SKM-1 (cell line): ENCODE data around the gene UVSSA.
"Not testable (repeated sequence)": the region's sequence is repeated elsewhere in the genome, so short reads cannot be mapped to it uniquely, and the experiment has no call there.

Source experiments
- DNase-seq: peaks from one replicate; lab custom pipeline; 2025; ENCODE audit not compliant: unreplicated experiment; lab: John Stamatoyannopoulos, UW

The UVSSA gene

DNA sequence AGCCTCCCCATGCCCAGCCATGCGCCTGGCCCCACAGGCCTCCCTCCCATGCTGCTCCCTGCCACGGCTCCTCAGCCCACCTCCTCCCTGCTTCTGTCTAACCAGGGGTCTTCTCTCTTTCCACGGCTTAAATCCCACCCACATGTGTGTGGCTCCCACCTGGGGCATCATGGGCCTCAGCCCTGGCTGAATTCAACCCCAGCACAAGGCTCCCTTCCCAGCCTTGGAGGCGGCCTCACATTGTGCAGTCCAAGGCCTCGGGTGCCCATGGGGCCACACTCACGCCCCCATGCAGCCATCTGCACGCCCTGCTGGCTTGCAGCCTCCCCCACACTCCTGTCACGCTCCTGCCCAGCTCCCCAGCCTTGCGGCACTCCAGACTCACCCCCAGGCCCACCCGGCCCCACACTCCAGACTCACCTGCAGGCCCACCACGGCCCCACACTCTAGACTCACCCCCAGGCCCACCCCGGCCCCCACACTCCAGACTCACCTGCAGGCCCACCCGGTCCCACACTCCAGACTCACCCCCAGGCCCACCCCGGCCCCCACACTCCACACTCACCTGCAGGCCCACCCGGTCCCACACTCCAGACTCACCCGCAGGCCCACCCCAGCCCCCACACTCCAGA, 30.4 kb upstream of the UVSSA start:
- DNase-seq = no peak

DNA sequence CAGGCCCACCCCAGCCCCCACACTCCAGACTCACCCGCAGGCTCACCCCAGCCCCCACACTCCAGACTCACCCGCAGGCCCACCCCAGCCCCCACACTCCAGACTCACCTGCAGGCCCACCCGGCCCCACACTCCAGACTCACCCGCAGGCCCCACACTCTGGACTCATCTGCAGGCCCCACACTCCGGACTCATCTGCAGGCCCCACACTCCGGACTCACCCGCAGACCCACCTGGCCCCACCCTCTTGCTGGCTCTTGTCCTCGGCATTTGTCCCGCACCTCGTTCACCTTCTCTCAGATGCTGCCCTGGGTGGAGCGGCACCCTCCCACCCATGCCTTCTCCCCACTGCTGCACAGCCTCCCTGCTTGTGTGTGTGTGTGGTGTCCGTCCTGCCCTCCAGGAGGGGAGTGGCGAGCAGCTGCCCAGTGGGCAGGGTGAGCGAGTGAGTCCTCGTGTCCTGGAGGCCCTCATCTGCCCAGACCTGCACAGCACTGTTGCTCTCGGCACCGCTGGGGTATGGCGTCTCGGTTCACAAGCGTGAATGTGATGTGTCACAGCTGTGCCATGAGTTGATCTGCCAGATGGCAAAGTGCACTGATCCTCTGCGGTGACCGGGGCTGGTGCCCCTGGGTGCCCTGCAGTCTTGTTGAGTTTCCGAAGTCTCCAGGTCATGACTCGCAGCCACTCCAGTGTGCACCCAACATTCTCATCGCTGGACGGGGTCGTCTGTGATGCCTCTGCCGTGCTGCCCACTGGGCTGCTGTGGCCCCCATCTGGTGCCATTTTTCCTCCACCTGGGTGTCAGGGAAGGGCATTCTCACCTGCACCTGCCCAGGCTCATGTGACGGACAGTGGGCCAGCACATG, 29.6 kb upstream of the UVSSA start:
- DNase-seq = no peak

- no peak for DNase-seq
Observed at GRCh38 chr4:1318046-1318375, 29.0 kb upstream of the UVSSA start.

DNA sequence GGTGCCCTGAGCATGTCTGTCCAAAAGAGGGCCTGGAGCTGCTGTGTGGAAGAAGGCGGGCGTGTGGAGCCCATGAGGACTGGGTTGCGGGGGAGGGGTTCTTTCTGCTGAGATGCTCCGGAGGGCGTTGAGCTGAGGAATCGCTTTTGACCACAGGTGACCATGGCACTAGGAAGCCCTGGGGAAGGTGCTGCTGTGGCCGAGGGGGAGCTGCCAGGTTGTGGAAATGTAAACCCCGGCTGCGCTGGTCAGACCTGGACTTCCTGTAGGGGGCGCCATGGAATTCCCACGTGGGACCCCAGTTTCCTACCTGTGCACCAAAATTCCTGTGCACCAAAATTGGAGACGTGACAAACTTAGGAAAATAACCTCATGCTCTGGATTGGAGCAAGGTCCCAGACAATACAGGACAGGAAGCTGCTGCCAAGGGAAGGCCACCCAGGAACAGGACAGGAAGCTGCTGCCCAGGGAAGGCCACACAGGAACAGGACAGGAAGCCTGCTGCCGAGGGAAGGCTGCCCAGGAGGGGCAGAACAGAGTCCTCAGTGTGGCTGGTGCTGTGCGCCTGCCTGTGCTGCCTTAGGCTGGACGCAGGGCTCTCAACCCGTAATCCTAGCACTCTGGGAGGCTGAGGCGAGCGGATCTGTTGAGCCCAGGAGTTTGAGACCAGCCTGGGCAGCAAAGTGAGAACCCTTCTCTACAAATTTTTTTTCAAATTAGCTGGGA, 28.4 kb upstream of the UVSSA start:
- DNase-seq = no peak

GRCh38 chr4:1321486-1321885, 25.5 kb upstream of the UVSSA start:
- DNase-seq = no peak

DNA sequence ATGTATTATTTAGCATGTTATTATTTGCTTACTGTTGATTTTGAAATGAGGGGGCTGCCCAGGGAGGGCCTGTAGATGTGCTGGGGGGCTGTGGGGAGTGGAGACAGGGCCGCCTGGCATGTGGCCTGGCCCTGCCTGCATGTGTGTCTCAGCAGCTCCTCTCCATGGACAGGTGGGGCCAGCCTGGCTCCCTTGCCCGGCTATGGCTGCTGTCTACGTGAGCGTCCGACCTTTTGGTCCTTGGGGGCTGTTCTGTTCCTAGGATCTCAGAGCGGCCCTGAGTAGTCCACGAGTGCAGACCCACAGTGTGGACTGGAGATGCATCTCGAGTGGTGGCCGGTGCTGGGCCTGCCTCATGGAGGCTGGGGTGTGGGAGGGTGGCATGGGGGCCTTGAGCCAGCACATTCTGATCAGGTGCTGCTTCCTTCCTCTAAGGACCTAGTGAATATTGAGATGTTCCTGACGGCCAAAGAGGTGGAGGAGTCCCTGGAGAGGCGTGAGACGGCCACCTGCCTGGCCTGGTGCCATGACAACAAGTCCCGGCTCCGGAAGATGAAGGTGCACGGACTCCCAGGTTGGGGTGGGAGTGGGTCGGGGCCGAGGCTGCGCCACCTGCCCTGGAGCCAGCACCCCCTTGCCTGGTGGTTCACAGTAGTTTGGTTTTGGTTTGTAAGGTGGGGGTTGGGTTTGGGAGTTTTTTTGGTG, 24.9 kb upstream of the UVSSA start:
- DNase-seq = no peak

DNA sequence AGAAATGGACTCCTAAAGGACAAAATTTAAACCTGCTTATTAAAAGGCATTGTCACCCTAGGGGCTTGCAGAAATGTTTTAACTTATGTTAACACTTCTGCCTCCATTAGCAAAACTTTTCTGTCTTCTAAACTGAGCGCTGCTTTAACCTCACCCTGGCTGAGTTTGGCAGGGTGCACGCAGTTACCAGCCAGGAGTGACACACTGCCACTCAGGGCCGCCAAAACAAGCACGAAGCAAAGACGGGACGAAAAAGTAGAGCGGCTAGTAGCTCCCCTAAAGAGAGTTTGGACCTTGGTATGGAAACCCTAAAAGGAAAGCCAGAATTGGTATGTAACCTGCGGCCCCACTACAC, 23.8 kb upstream of the UVSSA start:
- no peak for DNase-seq

- no peak for DNase-seq
Observed at GRCh38 chr4:1323635-1324442, 23.2 kb upstream of the UVSSA start.

- not testable (repeated sequence) for DNase-seq
Observed at GRCh38 chr4:1324443-1325175, 22.4 kb upstream of the UVSSA start.

- no peak for DNase-seq
Observed at GRCh38 chr4:1325176-1325480, 21.9 kb upstream of the UVSSA start.

- no peak for DNase-seq
Observed at GRCh38 chr4:1325681-1326635, 21.1 kb upstream of the UVSSA start.

DNA sequence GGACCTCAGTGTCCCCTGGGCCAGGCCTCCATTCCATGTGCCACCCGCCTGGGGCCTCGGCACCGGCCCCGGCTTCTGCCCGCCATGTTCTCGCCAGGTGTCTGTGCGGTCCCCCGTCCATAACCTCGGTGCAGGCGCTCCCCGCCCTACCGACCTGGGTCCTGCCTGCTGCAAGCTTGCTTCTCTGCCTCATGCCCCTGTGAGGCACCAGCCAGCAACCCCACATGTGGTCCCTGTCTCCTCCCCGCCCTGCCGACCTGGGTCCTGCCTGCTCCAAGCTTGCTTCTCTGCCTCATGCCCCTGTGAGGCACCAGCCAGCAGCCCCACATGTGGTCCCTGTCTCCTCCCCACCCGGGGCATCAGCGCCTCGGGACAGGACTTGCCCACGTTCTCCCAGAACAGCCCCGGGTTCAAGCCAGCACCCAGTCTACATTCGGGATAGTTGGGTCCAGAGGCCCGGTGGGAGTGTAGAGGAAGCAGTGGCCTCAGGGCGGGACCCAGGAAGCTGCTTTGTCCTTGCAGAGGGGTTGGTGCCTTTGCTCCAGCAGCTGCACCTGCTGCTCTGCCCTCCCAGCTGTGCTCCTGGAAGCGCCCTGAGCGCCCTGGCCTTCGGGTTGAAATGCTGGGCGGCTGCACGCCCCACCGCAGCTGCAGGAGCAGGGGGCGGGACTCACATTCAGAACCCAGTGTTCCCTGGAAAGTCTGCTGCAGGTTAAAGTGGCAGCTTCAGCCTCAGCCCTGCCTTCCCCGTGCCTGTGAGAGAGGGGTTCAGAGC, 20.1 kb upstream of the UVSSA start:
- no peak for DNase-seq

- DNase-seq = no peak
Observed at GRCh38 chr4:1327526-1328266, 19.3 kb upstream of the UVSSA start.

DNA sequence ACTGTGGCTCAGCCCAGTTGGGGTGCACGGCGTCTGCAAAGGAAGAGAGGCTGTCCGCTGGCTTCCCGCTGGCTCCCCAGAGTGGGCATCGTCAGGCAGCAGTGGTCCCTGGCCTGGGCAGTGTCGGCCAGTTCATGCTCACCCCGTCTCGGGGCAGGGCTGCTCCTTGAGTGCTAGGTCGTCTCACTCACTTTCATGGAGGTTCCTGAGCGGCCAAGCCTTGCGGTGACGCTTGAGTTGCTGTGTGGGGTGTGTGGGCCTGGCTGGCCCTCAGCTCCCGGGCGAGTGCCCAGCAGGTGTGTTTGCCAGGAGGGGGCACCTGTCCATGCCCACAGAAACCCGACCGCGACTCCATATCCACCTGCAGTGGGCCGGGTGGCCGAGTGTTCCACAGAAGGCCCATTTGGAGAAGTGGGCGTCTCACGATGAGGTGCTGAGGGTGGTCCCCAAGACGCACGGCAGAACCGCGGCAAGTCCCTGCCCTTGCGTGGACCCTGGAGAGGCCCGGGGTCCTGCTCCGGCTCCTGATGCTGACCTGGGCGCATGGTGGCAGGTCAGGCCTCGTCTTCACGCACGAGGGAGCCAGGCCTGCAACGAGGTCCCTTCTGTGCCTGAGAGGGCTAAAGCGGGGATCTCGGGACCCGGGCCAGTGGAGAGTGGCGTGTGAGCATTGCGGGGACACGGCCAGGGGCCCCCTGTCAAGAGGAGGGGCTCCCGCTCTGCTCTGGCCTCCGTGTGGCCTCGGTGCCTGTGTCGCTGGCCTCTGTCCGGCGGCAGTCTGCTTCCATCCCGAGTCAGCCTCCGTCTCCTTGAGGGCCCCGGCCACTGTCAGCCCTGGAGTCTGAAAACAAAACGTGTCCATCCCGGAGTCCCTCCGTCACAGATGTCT, 18.5 kb upstream of the UVSSA start:
- no peak for DNase-seq

DNA sequence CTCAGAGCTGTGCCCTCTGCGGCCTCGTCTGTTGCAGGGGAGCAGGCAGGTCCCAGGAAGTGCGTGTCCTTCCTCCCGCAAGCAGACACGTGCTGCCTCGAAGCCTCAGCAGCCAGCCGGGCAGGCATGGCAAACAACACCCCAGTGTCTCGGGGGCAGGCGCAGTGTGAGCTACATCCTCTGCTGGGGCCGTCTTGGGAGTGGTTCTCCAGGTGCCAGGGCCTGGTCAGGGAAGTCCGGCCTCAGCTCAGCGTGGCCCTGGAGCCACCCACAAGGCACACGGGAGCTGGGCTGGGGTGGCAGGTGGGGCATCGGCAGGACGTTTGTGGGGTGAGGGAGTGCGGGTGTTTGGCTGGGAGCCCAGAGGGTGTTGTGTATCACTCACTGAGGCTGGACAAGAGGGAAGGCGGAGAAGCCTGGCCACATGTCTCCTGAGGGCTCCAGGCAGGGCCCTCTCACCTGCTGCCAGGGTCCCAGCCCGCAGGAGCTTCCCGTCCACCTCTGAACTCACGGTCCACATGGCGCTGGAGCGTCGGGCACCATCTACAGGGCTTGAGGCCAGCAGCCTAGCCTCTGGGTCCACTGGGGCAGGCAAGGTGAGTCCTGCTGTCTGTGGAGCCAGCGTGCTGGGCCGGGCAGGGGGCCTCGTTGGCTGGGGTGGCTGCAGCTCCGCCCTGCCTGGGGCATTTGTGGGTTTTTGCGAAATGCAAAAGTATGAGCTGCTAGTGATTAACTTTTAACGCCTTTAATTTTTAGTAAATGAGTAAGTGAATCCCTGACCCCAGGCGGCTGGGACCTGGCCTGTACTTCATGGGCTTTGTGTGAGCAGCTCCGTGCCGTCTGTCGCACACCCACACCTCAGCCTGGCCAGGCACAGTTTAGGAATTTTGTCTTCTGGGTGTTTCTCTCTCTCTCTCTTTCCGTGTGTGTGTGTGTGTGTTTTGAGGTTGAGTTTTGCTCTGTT, 17.3 kb upstream of the UVSSA start:
- DNase-seq = no peak
